ENCODE results near the gene SLC35F1.
A peak's percentile ranks its signal among the peaks of the same experiment; 100 is the strongest.
"Not testable (repeated sequence)": the region's sequence is repeated elsewhere in the genome, so short reads cannot be mapped to it uniquely, and the experiment has no call there.

Gene SLC35F1

GRCh38 chr6:117906958-117907600, at the start of gene SLC35F1:
Gene SLC35F1 (plus strand): TSS chr6:117907264.
- peak; percentile 53 for DNase-seq

DNA sequence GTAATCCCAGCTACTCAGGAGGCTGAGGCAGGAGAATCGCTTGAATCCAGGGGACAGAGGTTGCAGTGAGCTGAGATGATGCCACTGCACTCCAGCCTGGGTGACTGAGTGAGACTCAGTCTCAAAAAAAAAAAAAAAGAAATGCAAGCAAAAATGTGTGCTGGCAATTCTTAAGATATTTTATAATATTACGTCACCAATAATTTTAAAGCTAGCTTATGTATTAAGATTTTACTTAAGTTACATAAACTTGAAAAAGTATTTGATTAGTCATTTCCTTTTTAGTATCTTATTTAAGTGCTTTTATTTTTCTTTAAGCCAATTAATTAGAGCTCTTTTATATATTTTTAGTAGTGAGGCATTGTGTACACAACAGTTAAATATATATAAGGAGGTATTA, 48.5 kb upstream of the SLC35F1 start:
- not testable (repeated sequence) for DNase-seq

DNA sequence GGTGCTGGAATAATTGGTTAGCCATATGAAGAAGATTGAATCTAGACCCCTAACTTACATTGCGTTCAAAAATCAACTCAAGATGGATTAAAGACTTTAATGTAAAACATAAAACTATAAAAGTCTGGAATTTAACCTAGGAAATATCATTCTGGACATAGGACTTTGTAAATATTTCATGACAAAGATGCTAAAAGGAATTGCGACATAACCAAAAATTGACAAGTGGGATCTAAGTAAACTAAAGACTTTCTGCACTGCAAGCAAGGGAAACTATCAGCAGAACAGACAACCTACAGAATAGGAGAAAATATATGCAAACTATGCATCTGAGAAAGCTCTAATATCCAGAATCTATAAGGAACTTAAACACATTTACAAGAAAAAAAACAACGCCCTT, 45.5 kb upstream of the SLC35F1 start:
- no peak for DNase-seq

- DNase-seq: no peak
Observed at GRCh38 chr6:117866561-117866960, 40.5 kb upstream of the SLC35F1 start.

DNA sequence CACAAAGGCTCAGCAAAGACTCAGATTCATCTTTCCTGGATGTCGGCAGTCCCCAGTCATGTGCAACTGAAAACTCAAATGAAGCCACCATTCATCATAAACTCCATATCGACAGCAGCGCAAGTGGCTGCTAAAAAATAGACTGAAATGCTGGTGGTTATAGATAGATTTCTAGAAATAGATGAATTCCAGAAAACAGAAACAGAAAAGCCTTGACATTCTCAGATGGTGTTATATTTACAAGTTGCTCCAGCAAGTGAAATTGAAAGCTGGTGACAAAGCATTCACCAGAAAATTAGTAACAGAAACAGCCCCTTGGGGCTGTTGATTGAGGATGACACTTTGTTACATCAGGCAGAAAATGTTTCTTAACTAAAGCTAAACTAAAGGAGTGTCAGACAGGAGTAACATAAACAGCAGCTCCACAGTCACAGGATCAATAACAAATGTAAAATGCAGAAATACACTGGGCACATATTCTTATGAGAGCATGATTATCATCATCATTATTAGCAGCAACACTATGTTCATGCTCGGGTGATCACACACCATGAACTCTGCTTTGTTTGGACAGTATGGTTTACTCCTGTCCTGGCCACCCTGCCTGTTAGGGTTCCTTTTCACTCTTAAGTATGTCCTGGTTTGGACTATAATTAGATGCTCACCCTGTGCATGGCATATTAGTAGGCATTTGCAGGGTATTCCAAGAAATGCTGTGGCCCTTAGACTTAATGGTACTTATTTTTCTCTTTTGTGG, 36.4 kb upstream of the SLC35F1 start:
- DNase-seq: no peak

DNA sequence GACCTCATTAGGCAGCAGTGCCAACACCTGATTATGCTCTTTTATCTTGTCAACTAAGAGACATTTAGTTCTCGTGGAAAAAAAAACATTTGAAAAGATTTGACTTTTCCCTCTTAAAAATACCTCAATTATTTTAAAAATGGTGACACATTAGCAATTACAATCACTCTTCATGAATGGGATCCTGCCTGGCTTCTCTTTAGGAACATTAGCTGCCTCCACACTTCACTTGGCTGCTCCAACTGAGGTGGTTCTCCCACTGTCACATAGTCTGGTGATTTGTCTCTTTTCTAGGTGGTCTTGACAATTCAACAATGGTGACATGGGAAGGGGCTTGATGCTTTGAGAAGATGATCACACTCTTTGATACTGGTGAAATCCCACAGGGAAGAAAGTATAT, 26.2 kb upstream of the SLC35F1 start:
- DNase-seq: no peak

- no peak for DNase-seq
Observed at GRCh38 chr6:117890172-117890571, 16.9 kb upstream of the SLC35F1 start.

DNA sequence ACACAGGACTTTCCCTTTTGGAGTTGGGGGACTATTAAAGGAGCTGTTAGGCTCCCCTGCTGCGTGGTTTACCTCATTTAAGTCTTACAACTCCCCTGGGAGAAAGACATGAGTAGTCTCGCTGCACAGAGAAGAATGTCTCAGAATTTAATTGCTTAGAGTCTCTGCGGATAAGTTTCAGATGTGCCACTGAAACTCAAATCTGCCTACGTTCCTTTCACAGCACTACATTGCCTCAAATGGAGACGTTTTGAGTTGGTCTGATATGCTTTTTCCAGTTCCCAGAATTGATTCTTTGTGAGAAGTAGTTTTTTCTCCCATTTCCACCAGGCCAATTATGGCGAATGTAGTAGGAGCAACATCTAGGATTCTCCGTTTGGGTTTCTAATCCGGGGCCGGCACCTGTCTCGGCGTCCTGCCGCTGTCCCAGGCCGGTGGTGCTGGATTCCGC, 532 bp upstream of the SLC35F1 start:
- no peak for DNase-seq

GRCh38 chr6:117907601-117908245, 659 bp downstream of the SLC35F1 start:
- DNase-seq: peak; percentile 6

- DNase-seq: no peak
Observed at GRCh38 chr6:117908246-117909068, 1.4 kb downstream of the SLC35F1 start.

DNA sequence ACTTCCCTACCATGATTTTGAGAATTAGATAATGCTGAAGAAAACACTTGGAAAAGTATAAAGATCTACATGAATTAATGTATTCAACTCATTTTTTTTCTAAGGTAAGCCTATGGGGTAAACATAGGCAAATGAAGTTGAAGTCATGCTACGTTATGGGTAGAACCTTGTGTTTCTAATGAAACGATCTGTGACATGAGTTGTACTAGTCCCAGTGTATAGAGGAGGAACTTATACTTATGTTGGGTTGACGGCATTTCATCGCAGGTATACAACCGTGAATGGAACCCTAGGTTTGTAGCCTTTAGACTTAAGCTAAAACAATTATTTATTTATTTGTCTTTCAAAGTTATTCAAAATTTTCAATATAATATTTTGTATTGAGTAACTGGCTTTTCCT, 2.6 kb downstream of the SLC35F1 start:
- no peak for DNase-seq

GRCh38 chr6:117910549-117910948, 3.5 kb downstream of the SLC35F1 start:
- DNase-seq: no peak

DNA sequence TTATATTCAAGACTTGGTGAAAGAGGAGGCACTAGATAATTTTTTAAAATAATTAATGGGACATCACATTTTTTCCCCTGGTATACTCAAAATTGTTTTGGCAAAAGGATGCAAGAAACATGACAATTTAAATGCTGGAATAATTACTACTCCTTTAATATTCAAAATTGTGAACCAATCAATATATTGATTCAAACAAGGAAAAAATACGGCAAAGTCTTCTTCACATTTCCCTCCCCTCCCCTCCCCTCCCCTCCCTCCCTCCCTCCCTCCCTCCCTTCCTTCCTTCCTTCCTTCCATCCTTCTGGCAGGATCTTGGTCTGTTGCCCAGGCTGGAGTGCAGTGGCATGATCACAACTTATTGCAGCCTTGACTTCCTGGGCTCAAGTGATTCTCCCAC, 4.1 kb downstream of the SLC35F1 start:
- no peak for DNase-seq

DNA sequence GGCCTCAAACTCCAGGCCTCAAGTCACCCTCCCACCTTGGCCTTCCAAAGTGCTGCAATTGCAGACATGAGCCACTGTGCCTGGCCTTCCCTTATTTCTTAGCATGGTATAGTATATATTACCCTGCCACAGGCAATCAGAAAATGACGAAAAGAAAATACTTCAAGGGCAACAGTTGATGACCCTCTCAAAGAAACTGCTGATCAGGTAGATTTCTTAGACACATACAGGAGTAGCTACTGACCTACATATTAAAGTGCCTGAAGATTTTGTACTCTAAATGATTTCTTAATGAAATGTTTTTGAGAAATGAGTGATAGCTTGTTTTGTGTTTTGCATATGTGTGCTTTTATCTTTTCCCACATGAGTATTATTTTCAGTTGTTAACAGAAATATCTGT, 4.6 kb downstream of the SLC35F1 start:
- no peak for DNase-seq

GRCh38 chr6:117915846-117916245, 8.8 kb downstream of the SLC35F1 start:
- DNase-seq: no peak

DNA sequence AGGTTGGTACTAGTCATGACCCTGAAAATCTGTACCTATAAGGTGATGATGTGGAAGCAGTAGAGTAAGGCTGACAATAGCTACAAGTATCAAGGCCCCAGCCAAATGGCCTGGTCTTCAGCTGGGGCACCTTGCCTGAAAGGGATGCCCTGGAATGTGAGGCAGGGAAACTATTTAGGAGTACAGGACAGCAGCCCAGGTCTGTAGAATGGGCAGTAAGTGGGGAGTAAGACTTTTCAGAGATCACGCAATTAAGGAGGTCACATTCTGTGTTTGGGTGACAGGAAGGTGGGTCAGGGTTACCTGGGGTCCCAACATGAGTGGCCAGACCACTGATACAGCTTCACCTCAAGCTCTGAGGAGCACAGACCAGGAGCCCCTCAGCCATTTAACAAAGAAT, 9.4 kb downstream of the SLC35F1 start:
- no peak for DNase-seq

DNA sequence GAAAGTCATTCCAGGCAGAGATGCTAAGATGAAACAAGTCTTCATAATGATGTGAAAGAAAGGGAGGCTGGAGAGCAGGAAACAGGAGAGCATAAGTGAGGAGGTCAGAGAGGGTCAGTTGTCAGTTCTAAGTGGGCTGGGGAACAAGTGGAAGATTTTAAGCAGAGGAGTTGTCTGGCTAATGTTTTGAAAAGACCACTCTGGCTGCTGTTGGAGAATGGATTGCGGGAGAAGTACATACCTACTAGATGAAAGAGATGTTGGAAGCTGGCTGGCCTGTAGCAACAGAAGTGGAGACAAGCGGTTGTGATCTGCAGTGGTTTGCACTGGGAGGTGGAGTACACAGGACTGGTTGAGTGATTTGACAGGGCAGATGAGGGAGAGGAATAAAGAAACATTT, 10.1 kb downstream of the SLC35F1 start:
- no peak for DNase-seq

GRCh38 chr6:117918454-117918853, 11.4 kb downstream of the SLC35F1 start:
- no peak for DNase-seq

GRCh38 chr6:117919275-117919674, 12.2 kb downstream of the SLC35F1 start:
- DNase-seq: no peak

DNA sequence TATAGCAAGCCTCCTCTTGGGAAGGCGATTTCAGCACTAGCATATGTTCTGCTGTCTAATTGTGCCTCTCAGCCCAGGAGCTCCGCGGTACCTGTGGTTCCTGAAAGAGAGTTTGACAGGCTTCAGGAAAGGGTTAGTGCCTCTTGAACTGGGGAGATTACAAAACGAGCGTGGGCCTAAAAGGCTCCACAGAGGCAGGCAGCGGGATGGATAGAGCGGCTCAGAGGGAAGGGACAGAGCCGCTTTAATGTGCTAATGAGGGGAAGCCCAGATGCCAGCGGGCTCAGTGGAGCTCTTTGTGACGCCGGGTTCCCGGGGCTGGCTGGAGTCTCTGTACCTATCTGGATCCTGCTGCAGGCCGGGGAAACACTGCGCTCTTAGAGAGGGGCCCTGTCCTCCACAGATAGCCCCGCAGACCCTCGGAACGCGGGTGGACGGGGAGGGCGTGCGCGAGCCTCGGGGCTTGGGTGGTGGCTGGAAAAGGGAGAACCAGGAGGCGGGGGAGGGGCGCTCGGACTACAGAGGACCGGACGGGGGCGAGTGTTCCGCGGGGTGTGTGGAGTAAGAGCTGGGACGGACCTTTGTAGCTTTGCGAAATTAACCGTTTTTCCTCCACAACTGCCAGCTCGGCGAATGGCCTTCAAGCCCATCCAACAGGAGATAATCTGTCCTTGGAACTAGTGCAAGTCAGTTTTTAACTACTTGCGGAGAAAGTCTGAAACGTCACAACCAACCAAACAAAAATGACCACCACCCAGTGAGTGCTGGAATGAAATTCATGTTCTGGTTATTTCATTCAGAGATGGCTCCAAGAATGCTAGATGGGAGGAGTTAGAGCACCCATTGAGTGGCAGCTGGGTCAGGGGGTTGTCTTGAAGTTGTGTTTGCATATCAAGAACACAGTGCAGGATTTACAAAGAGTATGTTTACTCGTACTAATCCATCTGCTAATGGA, 13.0 kb downstream of the SLC35F1 start:
- DNase-seq: no peak

- DNase-seq: no peak
Observed at GRCh38 chr6:117924690-117925089, 17.6 kb downstream of the SLC35F1 start.

DNA sequence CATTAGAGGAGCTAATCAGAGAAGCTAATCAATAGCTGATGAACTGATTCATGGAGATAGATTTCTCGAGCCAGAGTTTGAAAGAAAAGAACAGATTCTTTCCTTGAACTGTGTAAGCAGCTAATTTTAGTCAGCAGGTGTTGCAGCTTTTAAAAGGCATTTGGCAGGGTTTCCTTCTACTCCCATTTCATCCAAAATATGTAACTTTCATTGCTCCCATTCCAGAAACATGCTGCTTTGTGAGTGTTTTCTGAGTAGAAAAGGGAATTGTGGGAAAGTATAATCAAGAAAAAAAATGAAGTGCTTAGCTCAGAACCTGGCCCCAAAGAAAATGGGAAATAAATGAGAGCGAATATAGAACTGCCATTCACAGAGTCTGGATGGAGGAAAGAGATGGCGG, 20.8 kb downstream of the SLC35F1 start:
- no peak for DNase-seq
